Stimulated activated naive CD8-positive, alpha-beta T cell treated with anti-CD3 and anti-CD28 coated beads, Interleukin-15, Interleukin-2, amounts not matched to agents 100 U/mL and 50 U/mL, for 24 hours (primary cell): ENCODE measurements around the gene PSORS1C1.

ENCODE experiments used
- ATAC-seq: fragments of 150-1000 bp; cut with Tn5 transposase; one replicate; pipeline ENCODE4 v1.10.0; 2021
- DNase-seq: peaks from one replicate; pipeline ENCODE4 v3.0.0; 2021

The PSORS1C1 gene

GRCh38 chr6:31126396-31127175 is 12.0 kb downstream of the PSORS1C1 start:
- DNase-seq = no peak
- ATAC-seq = no peak

GRCh38 chr6:31128093-31128676 is 13.6 kb downstream of the PSORS1C1 start:
- peak; percentile 56 for ATAC-seq

GRCh38 chr6:31129130-31129529 is 14.5 kb downstream of the PSORS1C1 start:
- ATAC-seq = no peak
- no peak for DNase-seq

More at GRCh38 chr6:31128093-31128676, 13.6 kb downstream of the PSORS1C1 start:
- DNase-seq = peak; percentile 82

- ATAC-seq = no peak
- no peak for DNase-seq
These were observed 16.2 kb downstream of the PSORS1C1 start for GRCh38 chr6:31130751-31131150.

- ATAC-seq = no peak
- no peak for DNase-seq
These were observed 17.0 kb downstream of the PSORS1C1 start for GRCh38 chr6:31131595-31131994.

GRCh38 chr6:31132806-31133205 is 18.2 kb downstream of the PSORS1C1 start:
- DNase-seq = no peak

GRCh38 chr6:31135710-31136109 is 21.1 kb downstream of the PSORS1C1 start:
- ATAC-seq = no peak

More at GRCh38 chr6:31132806-31133205, 18.2 kb downstream of the PSORS1C1 start:
- ATAC-seq = no peak

GRCh38 chr6:31138982-31139381 is 24.4 kb downstream of the PSORS1C1 start, which contains the start of gene PSORS1C2:
TSS of gene PSORS1C2 (minus strand) at chr6:31139066. CDS start at chr6:31139026, 40 bp downstream.
- DNase-seq = no peak

More at GRCh38 chr6:31135710-31136109, 21.1 kb downstream of the PSORS1C1 start:
- no peak for DNase-seq

GRCh38 chr6:31139599-31139998 is 25.0 kb downstream of the PSORS1C1 start:
- ATAC-seq = no peak
- DNase-seq = no peak

More at GRCh38 chr6:31138982-31139381, 24.4 kb downstream of the PSORS1C1 start, which contains the start of gene PSORS1C2:
- no peak for ATAC-seq

- DNase-seq (no peak), ATAC-seq (no peak)
These were observed 26.0 kb downstream of the PSORS1C1 start for GRCh38 chr6:31140643-31141042.

- no peak for ATAC-seq
- no peak for DNase-seq
These were observed 27.8 kb downstream of the PSORS1C1 start for GRCh38 chr6:31142361-31142761.

GRCh38 chr6:31143148-31143547 is 28.5 kb downstream of the PSORS1C1 start:
- DNase-seq = no peak
- no peak for ATAC-seq

- ATAC-seq (no peak), DNase-seq (no peak)
These were observed 29.8 kb downstream of the PSORS1C1 start for GRCh38 chr6:31144296-31144969.

GRCh38 chr6:31144970-31145340 is 30.4 kb downstream of the PSORS1C1 start:
- no peak for ATAC-seq
- no peak for DNase-seq

- no peak for ATAC-seq
- DNase-seq = no peak
These were observed 30.8 kb downstream of the PSORS1C1 start for GRCh38 chr6:31145386-31145785.

GRCh38 chr6:31149827-31150447 is 35.3 kb downstream of the PSORS1C1 start:
- DNase-seq (no peak), ATAC-seq (peak; percentile 4)

GRCh38 chr6:31152781-31153180 is 38.2 kb downstream of the PSORS1C1 start:
- no peak for DNase-seq
- no peak for ATAC-seq

- DNase-seq (no peak), ATAC-seq (no peak)
These were observed 39.8 kb downstream of the PSORS1C1 start for GRCh38 chr6:31154436-31154835.

- no peak for DNase-seq
- ATAC-seq = no peak
These were observed 42.0 kb downstream of the PSORS1C1 start for GRCh38 chr6:31156641-31157040.

- ATAC-seq = peak; percentile 21
These were observed 43.0 kb downstream of the PSORS1C1 start, which contains the start of gene CCHCR1 for GRCh38 chr6:31157513-31158139. TSS of gene CCHCR1 (minus strand) at chr6:31157802. CDS start at chr6:31157600, 202 bp downstream.

GRCh38 chr6:31158140-31158862 is 43.7 kb downstream of the PSORS1C1 start, which contains the start of gene TCF19:
TSS of gene TCF19 (plus strand) at chr6:31158589. CDS start at chr6:31159470, 881 bp downstream.
- peak; percentile 99 for DNase-seq
- ATAC-seq = peak; percentile 92

More at GRCh38 chr6:31157513-31158139, 43.0 kb downstream of the PSORS1C1 start, which contains the start of gene CCHCR1:
- DNase-seq = no peak
